PC-9 (cell line): ENCODE results near the gene ZNF397. TPM values are rescaled to one million over a fixed set of nuclear protein-coding genes. Genes with fewer than 3 reads are reported as not detected.

Experiments used
- BruUV-seq: library from RNA; stranded (reverse); fragments of 400-500 nt; replicated peaks from 2 replicates; lab custom pipeline; 2021; lab: Mats Ljungman, UMichigan
- CTCF ChIA-PET: fragments of 300-600 bp; sonication (Branson Sonifier 250); formaldehyde crosslinking; loops from one replicate; lab custom pipeline; 2022; ENCODE audit warnings: antibody characterized with exemption; lab: Charles Lee
- POLR2A ChIA-PET: fragments of 300-600 bp; sonication (Branson Sonifier 250); formaldehyde crosslinking; loops from one replicate; lab custom pipeline; 2022; ENCODE audit warnings: antibody characterized with exemption; ENCODE audit not compliant: unreplicated experiment; lab: Charles Lee
- DNase-seq, 2 experiments: peaks; one replicate each; pipeline versions ENCODE4 v3.0.0 to v3.0.0-alpha.2; 2015 to 2022; ENCODE audit warnings: mixed read lengths in 1 of 2
- H2AFZ ChIP-seq: fragments of 200-600 bp; sonication (generic); 2 replicates; pipeline ENCODE4 v1.8.1; 2017; ENCODE audit warnings: antibody characterized with exemption
- H3F3A ChIP-seq: fragments of 200-600 bp; sonication (generic); 2 replicates; pipeline ENCODE4 v1.8.1; 2017; ENCODE audit warnings: antibody characterized with exemption, mild to moderate bottlenecking, low read depth; ENCODE audit not compliant: insufficient read depth
- H3K27ac ChIP-seq: fragments of 200-600 bp; sonication (generic); 2 replicates; pipeline ENCODE4 v1.6.1; 2016; ENCODE audit warnings: mixed run types
- H3K27me3 ChIP-seq: fragments of 200-600 bp; sonication (generic); 2 replicates; pipeline ENCODE4 v1.6.1; 2016; ENCODE audit warnings: low read depth, mixed run types; ENCODE audit not compliant: insufficient read depth
- H3K36me3 ChIP-seq: fragments of 200-600 bp; sonication (generic); 2 replicates; pipeline ENCODE4 v1.6.1; 2016; ENCODE audit warnings: low read depth, mixed run types
- H3K4me1 ChIP-seq: fragments of 200-600 bp; sonication (generic); replicated peaks from 2 replicates; pipeline ENCODE4 v1.6.1; 2016; ENCODE audit warnings: mixed run types; ENCODE audit not compliant: insufficient read depth
- H3K4me2 ChIP-seq: fragments of 200-600 bp; sonication (generic); 2 replicates; pipeline ENCODE4 v1.6.1; 2017; ENCODE audit warnings: mixed run types
- H3K4me3 ChIP-seq: fragments of 200-600 bp; sonication (generic); 2 replicates; pipeline ENCODE4 v1.6.1; 2016; ENCODE audit warnings: mixed run types
- H3K79me2 ChIP-seq: fragments of 200-600 bp; sonication (generic); 2 replicates; pipeline ENCODE4 v1.6.1; 2017; ENCODE audit warnings: low read depth, mixed run types
- H3K9me2 ChIP-seq: fragments of 200-600 bp; sonication (generic); 2 replicates; pipeline ENCODE4 v1.8.1; 2017; ENCODE audit warnings: mild to moderate bottlenecking; ENCODE audit not compliant: insufficient read depth
- H3K9me3 ChIP-seq: fragments of 200-600 bp; sonication (generic); 2 replicates; pipeline ENCODE4 v1.8.1; 2016; ENCODE audit warnings: low read depth; ENCODE audit not compliant: insufficient read depth
- H4K20me1 ChIP-seq: fragments of 200-600 bp; sonication (generic); 2 replicates; pipeline ENCODE4 v1.8.1; 2017; ENCODE audit not compliant: insufficient read depth
- EZH2 ChIP-seq: fragments of 200-600 bp; sonication (generic); IDR thresholded peaks from 2 replicates; pipeline ENCODE4 v1.8.0; 2017; ENCODE audit warnings: antibody characterized with exemption, low read depth
- intact Hi-C: fragments of 100-400 bp; cut with micrococcal nuclease; formaldehyde crosslinking; loops from one replicate; pipeline ENCODE4 v1.10.0; 2022; ENCODE audit not compliant: unreplicated experiment
- total RNA-seq: library from RNA; stranded (reverse); gene quantifications from 2 replicates; pipeline ENCODE4 v1.2.3, GENCODE V29; 2021
- TF ChIP-seq, protein P1 (sequence below): fragments of 200-600 bp; sonication (generic); conservative IDR thresholded peaks from 2 replicates; pipeline ENCODE4 v1.6.1; 2017; ENCODE audit warnings: mixed run types, antibody characterized with exemption, mild to moderate bottlenecking, moderate library complexity

The ZNF397 gene
- total RNA-seq, 1 experiment from 2014 or later, result 9.3 TPM

DNA sequence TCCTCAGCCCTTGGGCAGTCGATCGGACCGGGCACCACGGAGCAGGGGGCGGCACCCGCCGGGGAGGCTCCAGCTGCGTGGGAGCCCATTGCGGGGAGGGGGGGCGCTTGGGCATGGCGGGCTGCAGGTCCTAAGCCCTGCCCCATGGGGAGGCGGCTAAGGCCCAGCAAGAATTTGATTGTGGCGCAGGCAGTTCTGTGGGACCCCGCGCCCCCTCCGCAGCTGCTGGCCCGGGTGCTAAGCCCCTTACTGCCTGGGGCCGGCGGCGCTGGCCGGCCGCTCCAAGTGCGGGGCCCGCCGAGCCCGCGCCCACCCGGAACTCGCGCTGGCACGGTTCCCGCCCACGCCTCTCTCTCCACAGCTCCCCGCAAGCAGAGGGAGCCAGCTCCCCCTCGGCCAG lies 30.8 kb downstream of the ZNF397 start:
- H4K20me1 ChIP-seq, result no peaks in the 10 kb centered on the region
- no peak for DNase-seq
- POLR2A ChIA-PET, result no interaction called here
- BruUV-seq, result no TSS peak
- no peak overlapping the region for H3K4me2 ChIP-seq
- H3F3A ChIP-seq, result no peaks in the 10 kb centered on the region
- no peak overlapping the region for H3K4me3 ChIP-seq
- H2AFZ ChIP-seq, result no peak overlapping the region
- no peaks in the 10 kb centered on the region for H3K9me3 ChIP-seq
- H3K27ac ChIP-seq, result no peak overlapping the region
- no peaks in the 10 kb centered on the region for H3K79me2 ChIP-seq
- no peaks in the 10 kb centered on the region for H3K27me3 ChIP-seq
- intact Hi-C loops, result no loop called here
- no peaks in the 10 kb centered on the region for H3K4me1 ChIP-seq
- CTCF ChIA-PET, result no interaction called here
- TF ChIP-seq, protein P1, sequence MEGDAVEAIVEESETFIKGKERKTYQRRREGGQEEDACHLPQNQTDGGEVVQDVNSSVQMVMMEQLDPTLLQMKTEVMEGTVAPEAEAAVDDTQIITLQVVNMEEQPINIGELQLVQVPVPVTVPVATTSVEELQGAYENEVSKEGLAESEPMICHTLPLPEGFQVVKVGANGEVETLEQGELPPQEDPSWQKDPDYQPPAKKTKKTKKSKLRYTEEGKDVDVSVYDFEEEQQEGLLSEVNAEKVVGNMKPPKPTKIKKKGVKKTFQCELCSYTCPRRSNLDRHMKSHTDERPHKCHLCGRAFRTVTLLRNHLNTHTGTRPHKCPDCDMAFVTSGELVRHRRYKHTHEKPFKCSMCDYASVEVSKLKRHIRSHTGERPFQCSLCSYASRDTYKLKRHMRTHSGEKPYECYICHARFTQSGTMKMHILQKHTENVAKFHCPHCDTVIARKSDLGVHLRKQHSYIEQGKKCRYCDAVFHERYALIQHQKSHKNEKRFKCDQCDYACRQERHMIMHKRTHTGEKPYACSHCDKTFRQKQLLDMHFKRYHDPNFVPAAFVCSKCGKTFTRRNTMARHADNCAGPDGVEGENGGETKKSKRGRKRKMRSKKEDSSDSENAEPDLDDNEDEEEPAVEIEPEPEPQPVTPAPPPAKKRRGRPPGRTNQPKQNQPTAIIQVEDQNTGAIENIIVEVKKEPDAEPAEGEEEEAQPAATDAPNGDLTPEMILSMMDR, result no peak
- TF ChIP-seq EZH2, result no peak
- H3K36me3 ChIP-seq, result no peaks in the 10 kb centered on the region
- H3K9me2 ChIP-seq, result no peaks in the 10 kb centered on the region

DNA sequence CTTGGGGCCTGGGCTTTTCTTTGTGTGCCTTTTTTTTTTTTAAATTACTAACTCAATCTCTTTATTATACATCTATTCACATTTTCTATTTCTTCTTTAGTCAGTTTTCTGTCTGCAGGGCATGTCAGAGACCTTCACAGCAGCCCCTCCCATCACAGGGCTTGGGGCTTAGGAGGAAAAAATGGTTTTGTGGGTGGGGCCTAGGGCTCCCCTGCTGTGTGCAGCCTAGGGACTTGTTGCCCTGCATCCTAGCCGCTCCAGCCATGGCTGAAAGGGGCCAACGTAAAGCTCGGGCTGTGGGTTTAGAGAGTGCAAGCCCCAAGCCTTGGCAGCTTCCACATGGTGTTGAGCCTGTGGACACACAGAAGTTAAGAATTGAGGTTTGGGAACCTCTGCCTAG lies 35.4 kb downstream of the ZNF397 start:
- no peak overlapping the region for H3K27ac ChIP-seq
- ChIA-PET POLR2A (no interaction called here), CTCF (no interaction called here)

DNA sequence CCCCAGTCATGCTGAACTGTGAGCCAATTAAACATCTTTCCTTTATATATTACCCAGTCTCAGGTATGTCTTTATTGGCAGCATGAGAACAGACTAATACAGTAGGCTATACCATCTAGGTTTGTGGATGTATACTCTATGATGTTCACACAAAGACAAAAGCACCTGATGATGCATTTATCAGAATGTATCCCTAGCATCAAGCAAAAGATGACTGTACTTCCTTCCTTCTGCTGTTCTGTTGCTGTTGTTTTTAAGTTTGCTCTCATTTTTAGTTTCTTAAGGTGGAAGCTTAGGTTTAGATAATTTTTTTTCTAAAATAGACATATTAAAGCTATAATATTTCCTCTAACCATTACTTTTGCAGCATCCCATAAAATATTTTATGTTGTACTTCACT lies 36.8 kb downstream of the ZNF397 start:
- Histone ChIP-seq H3K9me2 (no peaks in the 10 kb centered on the region), H3K9me3 (no peaks in the 10 kb centered on the region; the same call in 1 of the 2 replicates), H3F3A (peaks cover 6% of the 10 kb centered on the region; the same call in 1 of the 2 replicates), H4K20me1 (no peaks in the 10 kb centered on the region), H3K4me1 (no peaks in the 10 kb centered on the region), H3K27me3 (no peaks in the 10 kb centered on the region), H3K4me3 (no peak overlapping the region), H3K4me2 (no peak overlapping the region), H3K27ac (no peak overlapping the region), H3K79me2 (no peaks in the 10 kb centered on the region), H2AFZ (no peak overlapping the region), H3K36me3 (no peaks in the 10 kb centered on the region)
- BruUV-seq, result no TSS peak
- POLR2A ChIA-PET, result no interaction called here
- no peak for DNase-seq
- intact Hi-C loops, result no loop called here
- no peak for TF ChIP-seq EZH2
- TF ChIP-seq, protein P1, result no peak
- CTCF ChIA-PET, result no interaction called here

More for the DNA sequence above, 35.4 kb downstream of the ZNF397 start:
- H3F3A ChIP-seq, result no peaks in the 10 kb centered on the region
- H3K36me3 ChIP-seq, result no peaks in the 10 kb centered on the region
- no peaks in the 10 kb centered on the region; the same call in 1 of the 2 replicates for H3K9me3 ChIP-seq
- no TSS peak for BruUV-seq
- no peak for DNase-seq
- no peak for TF ChIP-seq EZH2
- TF ChIP-seq, protein P1, result no peak
- H3K79me2 ChIP-seq, result no peaks in the 10 kb centered on the region
- H3K9me2 ChIP-seq, result no peaks in the 10 kb centered on the region
- H3K27me3 ChIP-seq, result no peaks in the 10 kb centered on the region
- no peaks in the 10 kb centered on the region for H4K20me1 ChIP-seq
- intact Hi-C loops, result no loop called here
- no peak overlapping the region for H3K4me2 ChIP-seq
- no peak overlapping the region for H3K4me3 ChIP-seq
- no peaks in the 10 kb centered on the region for H3K4me1 ChIP-seq
- no peak overlapping the region for H2AFZ ChIP-seq
